GM12872 (cell line): ENCODE results near the gene ZC3H12D.

ENCODE experiments used
- CTCF ChIP-seq: IDR thresholded peaks from 3 replicates; pipeline ENCODE4 v1.5.1; 2011; ENCODE audit warnings: low read depth, mild to moderate bottlenecking, low read length, moderate library complexity; ENCODE audit not compliant: insufficient read depth

ZC3H12D gene

GRCh38 chr6:149492798-149493343, 8.1 kb upstream of the ZC3H12D start:
- no peak for TF ChIP-seq CTCF

GRCh38 chr6:149489967-149490366, 5.2 kb upstream of the ZC3H12D start:
- TF ChIP-seq CTCF = no peak

GRCh38 chr6:149488815-149489214, 4.0 kb upstream of the ZC3H12D start:
- TF ChIP-seq CTCF = no peak

GRCh38 chr6:149487316-149487715, 2.5 kb upstream of the ZC3H12D start:
- TF ChIP-seq CTCF = no peak

GRCh38 chr6:149483849-149484655, 762 bp downstream of the ZC3H12D start:
- no peak for TF ChIP-seq CTCF

- TF ChIP-seq CTCF = no peak
Observed at GRCh38 chr6:149483334-149483725, 1.5 kb downstream of the ZC3H12D start.

- no peak for TF ChIP-seq CTCF
Observed at GRCh38 chr6:149482545-149483333, 2.1 kb downstream of the ZC3H12D start.
